HepG2 (cell line): ENCODE data around the gene EIF4E. TPM values are rescaled to one million over a fixed set of nuclear protein-coding genes. Genes with fewer than 3 reads are reported as not detected.

ENCODE experiments used
- BRD4 ChIP-seq: sonication (generic); formaldehyde crosslinking; IDR thresholded peaks from 2 replicates; pipeline ENCODE4 v1.4.0; 2020; ENCODE audit warnings: missing genetic modification reagents
- SIN3A ChIP-seq: IDR thresholded peaks from 2 replicates; pipeline ENCODE4 v1.6.1; 2011; ENCODE audit warnings: low read depth, mild to moderate bottlenecking, control low read depth, low read length, borderline replicate concordance
- ZNF749 ChIP-seq: sonication (generic); formaldehyde crosslinking; IDR thresholded peaks from 2 replicates; pipeline ENCODE4 v1.8.0; 2022; ENCODE audit warnings: mild to moderate bottlenecking, missing genetic modification reagents, moderate library complexity, borderline replicate concordance
- polyA plus RNA-seq, 8 experiments: library from polyadenylated mRNA; depleted of rRNA in 3 of 8; stranded (reverse) in 7 of 8; unstranded in 1 of 8; fragments of >200 nt; fragmentation: Illumina TruSeq in 4 of 8; extraction: Trizol in 4 of 8; gene quantifications; 2 replicates each; pipeline versions ENCODE4 v1.2.1 to v1.2.3, GENCODE V29; 2011 to 2016; ENCODE audit warnings: low read depth in 4 of 8, missing spikeins in 1 of 8, mixed read lengths in 1 of 8; ENCODE audit not compliant: insufficient read depth in 1 of 8
- total RNA-seq, 5 experiments: library from RNA; depleted of rRNA; stranded (reverse); fragments of >200 nt; fragmentation: Illumina TruSeq; extraction: Trizol; gene quantifications; 2 replicates each; pipeline ENCODE4 v1.2.3, GENCODE V29; 2016; ENCODE audit warnings: low read depth in 1 of 5
- TF ChIP-seq, protein P1 (sequence below), 2 experiments: sonication (generic) in 1 of 2; formaldehyde crosslinking in 1 of 2; IDR thresholded peaks; 2 replicates each; pipeline versions ENCODE4 v1.6.1 to v1.9.0; 2014 to 2022; ENCODE audit warnings: antibody characterized with exemption in 1 of 2, borderline replicate concordance in 1 of 2, inconsistent platforms in 1 of 2, low read depth in 1 of 2, missing genetic modification reagents in 1 of 2
- TF ChIP-seq, protein P2 (sequence below): fragments of 450-650 bp; IDR thresholded peaks from 2 replicates; pipeline ENCODE4 v1.6.1; 2016
- TF ChIP-seq, protein P3 (sequence below): sonication (generic); formaldehyde crosslinking; IDR thresholded peaks from 2 replicates; pipeline ENCODE4 v1.4.0; 2020; ENCODE audit warnings: missing genetic modification reagents
- TF ChIP-seq, protein P4 (sequence below): IDR thresholded peaks from 2 replicates; pipeline ENCODE4 v1.6.1; 2016; ENCODE audit warnings: missing compliant biosample characterization, missing genetic modification reagents, borderline replicate concordance
- TF ChIP-seq, protein P5 (sequence below): sonication (generic); formaldehyde crosslinking; IDR thresholded peaks from 2 replicates; pipeline ENCODE4 v1.8.0; 2022; ENCODE audit warnings: mild to moderate bottlenecking, missing genetic modification reagents, borderline replicate concordance

The EIF4E gene
- total and polyA plus RNA-seq, 2 of the 13 experiments (the other 11 are each of a cell fraction or from before 2014, with no cell fraction given): 50.8 to 194 TPM

DNA sequence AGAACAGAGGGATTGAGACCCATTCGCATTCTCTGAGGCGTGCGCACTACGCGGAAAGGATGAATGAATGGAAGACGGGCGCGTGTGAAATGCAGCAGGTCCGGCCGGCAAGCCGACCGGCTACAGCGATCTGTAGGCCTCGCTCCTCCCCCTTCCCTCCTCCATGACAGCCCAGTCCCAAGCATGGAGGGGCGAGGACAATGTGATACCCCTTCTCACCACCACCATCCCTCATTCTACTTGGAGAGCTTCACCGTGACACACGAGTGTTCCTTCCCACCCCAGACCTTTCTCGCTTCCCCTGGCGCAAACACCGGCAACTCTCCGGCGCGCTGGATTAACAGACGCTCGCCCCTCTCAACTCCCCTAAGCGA is 815 bp downstream of the EIF4E start (continued):
- TF ChIP-seq, protein P1, sequence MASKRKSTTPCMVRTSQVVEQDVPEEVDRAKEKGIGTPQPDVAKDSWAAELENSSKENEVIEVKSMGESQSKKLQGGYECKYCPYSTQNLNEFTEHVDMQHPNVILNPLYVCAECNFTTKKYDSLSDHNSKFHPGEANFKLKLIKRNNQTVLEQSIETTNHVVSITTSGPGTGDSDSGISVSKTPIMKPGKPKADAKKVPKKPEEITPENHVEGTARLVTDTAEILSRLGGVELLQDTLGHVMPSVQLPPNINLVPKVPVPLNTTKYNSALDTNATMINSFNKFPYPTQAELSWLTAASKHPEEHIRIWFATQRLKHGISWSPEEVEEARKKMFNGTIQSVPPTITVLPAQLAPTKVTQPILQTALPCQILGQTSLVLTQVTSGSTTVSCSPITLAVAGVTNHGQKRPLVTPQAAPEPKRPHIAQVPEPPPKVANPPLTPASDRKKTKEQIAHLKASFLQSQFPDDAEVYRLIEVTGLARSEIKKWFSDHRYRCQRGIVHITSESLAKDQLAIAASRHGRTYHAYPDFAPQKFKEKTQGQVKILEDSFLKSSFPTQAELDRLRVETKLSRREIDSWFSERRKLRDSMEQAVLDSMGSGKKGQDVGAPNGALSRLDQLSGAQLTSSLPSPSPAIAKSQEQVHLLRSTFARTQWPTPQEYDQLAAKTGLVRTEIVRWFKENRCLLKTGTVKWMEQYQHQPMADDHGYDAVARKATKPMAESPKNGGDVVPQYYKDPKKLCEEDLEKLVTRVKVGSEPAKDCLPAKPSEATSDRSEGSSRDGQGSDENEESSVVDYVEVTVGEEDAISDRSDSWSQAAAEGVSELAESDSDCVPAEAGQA (IDR thresholded peaks at IDR 0.05; ENCODE audit: low read depth): 0 out of 2 replicates have a peak, but pooled peaks have one; percentile 60
- TF ChIP-seq, protein P1 (CRISPR knock-in tag; IDR thresholded peaks at IDR 0.05; ENCODE audit: borderline replicate concordance): no peak
- TF ChIP-seq, protein P2, sequence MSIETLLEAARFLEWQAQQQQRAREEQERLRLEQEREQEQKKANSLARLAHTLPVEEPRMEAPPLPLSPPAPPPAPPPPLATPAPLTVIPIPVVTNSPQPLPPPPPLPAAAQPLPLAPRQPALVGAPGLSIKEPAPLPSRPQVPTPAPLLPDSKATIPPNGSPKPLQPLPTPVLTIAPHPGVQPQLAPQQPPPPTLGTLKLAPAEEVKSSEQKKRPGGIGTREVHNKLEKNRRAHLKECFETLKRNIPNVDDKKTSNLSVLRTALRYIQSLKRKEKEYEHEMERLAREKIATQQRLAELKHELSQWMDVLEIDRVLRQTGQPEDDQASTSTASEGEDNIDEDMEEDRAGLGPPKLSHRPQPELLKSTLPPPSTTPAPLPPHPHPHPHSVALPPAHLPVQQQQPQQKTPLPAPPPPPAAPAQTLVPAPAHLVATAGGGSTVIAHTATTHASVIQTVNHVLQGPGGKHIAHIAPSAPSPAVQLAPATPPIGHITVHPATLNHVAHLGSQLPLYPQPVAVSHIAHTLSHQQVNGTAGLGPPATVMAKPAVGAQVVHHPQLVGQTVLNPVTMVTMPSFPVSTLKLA: peak; percentile 32; the same call in 1 of the 2 replicates
- TF ChIP-seq SIN3A: peak; percentile 97
- TF ChIP-seq, protein P3, sequence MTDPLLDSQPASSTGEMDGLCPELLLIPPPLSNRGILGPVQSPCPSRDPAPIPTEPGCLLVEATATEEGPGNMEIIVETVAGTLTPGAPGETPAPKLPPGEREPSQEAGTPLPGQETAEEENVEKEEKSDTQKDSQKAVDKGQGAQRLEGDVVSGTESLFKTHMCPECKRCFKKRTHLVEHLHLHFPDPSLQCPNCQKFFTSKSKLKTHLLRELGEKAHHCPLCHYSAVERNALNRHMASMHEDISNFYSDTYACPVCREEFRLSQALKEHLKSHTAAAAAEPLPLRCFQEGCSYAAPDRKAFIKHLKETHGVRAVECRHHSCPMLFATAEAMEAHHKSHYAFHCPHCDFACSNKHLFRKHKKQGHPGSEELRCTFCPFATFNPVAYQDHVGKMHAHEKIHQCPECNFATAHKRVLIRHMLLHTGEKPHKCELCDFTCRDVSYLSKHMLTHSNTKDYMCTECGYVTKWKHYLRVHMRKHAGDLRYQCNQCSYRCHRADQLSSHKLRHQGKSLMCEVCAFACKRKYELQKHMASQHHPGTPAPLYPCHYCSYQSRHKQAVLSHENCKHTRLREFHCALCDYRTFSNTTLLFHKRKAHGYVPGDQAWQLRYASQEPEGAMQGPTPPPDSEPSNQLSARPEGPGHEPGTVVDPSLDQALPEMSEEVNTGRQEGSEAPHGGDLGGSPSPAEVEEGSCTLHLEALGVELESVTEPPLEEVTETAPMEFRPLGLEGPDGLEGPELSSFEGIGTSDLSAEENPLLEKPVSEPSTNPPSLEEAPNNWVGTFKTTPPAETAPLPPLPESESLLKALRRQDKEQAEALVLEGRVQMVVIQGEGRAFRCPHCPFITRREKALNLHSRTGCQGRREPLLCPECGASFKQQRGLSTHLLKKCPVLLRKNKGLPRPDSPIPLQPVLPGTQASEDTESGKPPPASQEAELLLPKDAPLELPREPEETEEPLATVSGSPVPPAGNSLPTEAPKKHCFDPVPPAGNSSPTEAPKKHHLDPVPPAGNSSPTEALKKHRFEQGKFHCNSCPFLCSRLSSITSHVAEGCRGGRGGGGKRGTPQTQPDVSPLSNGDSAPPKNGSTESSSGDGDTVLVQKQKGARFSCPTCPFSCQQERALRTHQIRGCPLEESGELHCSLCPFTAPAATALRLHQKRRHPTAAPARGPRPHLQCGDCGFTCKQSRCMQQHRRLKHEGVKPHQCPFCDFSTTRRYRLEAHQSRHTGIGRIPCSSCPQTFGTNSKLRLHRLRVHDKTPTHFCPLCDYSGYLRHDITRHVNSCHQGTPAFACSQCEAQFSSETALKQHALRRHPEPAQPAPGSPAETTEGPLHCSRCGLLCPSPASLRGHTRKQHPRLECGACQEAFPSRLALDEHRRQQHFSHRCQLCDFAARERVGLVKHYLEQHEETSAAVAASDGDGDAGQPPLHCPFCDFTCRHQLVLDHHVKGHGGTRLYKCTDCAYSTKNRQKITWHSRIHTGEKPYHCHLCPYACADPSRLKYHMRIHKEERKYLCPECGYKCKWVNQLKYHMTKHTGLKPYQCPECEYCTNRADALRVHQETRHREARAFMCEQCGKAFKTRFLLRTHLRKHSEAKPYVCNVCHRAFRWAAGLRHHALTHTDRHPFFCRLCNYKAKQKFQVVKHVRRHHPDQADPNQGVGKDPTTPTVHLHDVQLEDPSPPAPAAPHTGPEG (CRISPR knock-in tag): no peak
- no peak for TF ChIP-seq ZNF749 (CRISPR knock-in tag)
- TF ChIP-seq, protein P4, sequence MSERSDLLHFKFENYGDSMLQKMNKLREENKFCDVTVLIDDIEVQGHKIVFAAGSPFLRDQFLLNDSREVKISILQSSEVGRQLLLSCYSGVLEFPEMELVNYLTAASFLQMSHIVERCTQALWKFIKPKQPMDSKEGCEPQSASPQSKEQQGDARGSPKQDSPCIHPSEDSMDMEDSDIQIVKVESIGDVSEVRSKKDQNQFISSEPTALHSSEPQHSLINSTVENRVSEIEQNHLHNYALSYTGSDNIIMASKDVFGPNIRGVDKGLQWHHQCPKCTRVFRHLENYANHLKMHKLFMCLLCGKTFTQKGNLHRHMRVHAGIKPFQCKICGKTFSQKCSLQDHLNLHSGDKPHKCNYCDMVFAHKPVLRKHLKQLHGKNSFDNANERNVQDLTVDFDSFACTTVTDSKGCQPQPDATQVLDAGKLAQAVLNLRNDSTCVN (CRISPR knock-in tag): no peak
- TF ChIP-seq, protein P5, sequence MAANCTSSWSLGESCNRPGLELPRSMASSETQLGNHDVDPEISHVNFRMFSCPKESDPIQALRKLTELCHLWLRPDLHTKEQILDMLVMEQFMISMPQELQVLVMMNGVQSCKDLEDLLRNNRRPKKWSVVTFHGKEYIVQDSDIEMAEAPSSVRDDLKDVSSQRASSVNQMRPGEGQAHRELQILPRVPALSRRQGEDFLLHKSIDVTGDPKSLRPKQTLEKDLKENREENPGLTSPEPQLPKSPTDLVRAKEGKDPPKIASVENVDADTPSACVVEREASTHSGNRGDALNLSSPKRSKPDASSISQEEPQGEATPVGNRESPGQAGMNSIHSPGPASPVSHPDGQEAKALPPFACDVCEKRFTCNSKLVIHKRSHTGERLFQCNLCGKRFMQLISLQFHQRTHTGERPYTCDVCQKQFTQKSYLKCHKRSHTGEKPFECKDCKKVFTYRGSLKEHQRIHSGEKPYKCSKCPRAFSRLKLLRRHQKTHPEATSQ: no peak
- 0 out of 2 replicates have a peak, but pooled peaks have one; percentile 14 for TF ChIP-seq BRD4 (CRISPR knock-in tag)
